Skeletal muscle cell (primary cell): Measurements from ENCODE around the gene CYB5A.

Source experiments
- DNase-seq: peaks from one replicate; pipeline ENCODE4 v3.0.0-alpha.2; 2010; ENCODE audit warnings: low read depth
- H3K4me3 ChIP-seq: 2 replicates; pipeline ENCODE4 v1.5.1; 2011; ENCODE audit warnings: low read depth, mild to moderate bottlenecking, control low read depth, low read length, moderate library complexity

CYB5A gene

GRCh38 chr18:74281980-74282754, 9.6 kb downstream of the CYB5A start:
- no peak overlapping the region for H3K4me3 ChIP-seq
- DNase-seq: no peak

- DNase-seq: no peak
- no peak overlapping the region for H3K4me3 ChIP-seq
Observed at GRCh38 chr18:74281011-74281979, 10.5 kb downstream of the CYB5A start.

- no peak overlapping the region for H3K4me3 ChIP-seq
- DNase-seq: no peak
Observed at GRCh38 chr18:74278983-74279382, 12.8 kb downstream of the CYB5A start.

GRCh38 chr18:74278058-74278457, 13.7 kb downstream of the CYB5A start:
- H3K4me3 ChIP-seq: no peak overlapping the region
- no peak for DNase-seq

- no peak overlapping the region for H3K4me3 ChIP-seq
- no peak for DNase-seq
Observed at GRCh38 chr18:74277296-74277695, 14.5 kb downstream of the CYB5A start.

GRCh38 chr18:74276609-74277008, 15.2 kb downstream of the CYB5A start:
- no peak for DNase-seq
- no peak overlapping the region for H3K4me3 ChIP-seq

- no peak for DNase-seq
Observed at GRCh38 chr18:74275736-74276135, 16.0 kb downstream of the CYB5A start.

GRCh38 chr18:74274700-74275099, 17.1 kb downstream of the CYB5A start:
- no peak for DNase-seq
- no peak overlapping the region for H3K4me3 ChIP-seq

More at GRCh38 chr18:74275736-74276135, 16.0 kb downstream of the CYB5A start:
- H3K4me3 ChIP-seq: no peak overlapping the region

- DNase-seq: no peak
- H3K4me3 ChIP-seq: no peak overlapping the region
Observed at GRCh38 chr18:74273394-74273793, 18.4 kb downstream of the CYB5A start.

GRCh38 chr18:74271635-74272034, 20.1 kb downstream of the CYB5A start:
- no peak for DNase-seq
- no peak overlapping the region for H3K4me3 ChIP-seq

GRCh38 chr18:74268933-74269620, 22.7 kb downstream of the CYB5A start:
- no peak for DNase-seq
- no peak overlapping the region for H3K4me3 ChIP-seq

- no peak overlapping the region for H3K4me3 ChIP-seq
- no peak for DNase-seq
Observed at GRCh38 chr18:74268175-74268574, 23.6 kb downstream of the CYB5A start.

- no peak for DNase-seq
- H3K4me3 ChIP-seq: no peak overlapping the region
Observed at GRCh38 chr18:74266161-74266560, 25.6 kb downstream of the CYB5A start.

- H3K4me3 ChIP-seq: no peak overlapping the region
- DNase-seq: no peak
Observed at GRCh38 chr18:74265546-74266098, 26.1 kb downstream of the CYB5A start.

- no peak overlapping the region for H3K4me3 ChIP-seq
- no peak for DNase-seq
Observed at GRCh38 chr18:74264303-74265020, 27.3 kb downstream of the CYB5A start.

- H3K4me3 ChIP-seq: no peak overlapping the region
- DNase-seq: no peak
Observed at GRCh38 chr18:74261053-74261713, 30.6 kb downstream of the CYB5A start.

- no peak for DNase-seq
- no peak overlapping the region for H3K4me3 ChIP-seq
Observed at GRCh38 chr18:74259347-74259746, 32.4 kb downstream of the CYB5A start.

- H3K4me3 ChIP-seq: no peak overlapping the region
- no peak for DNase-seq
Observed at GRCh38 chr18:74257083-74257482, 34.7 kb downstream of the CYB5A start.
